Erythroblast (primary cell): ENCODE measurements around the gene TTC7B.

ENCODE experiments used
- GATA1 ChIP-seq: IDR thresholded peaks from 2 replicates; pipeline ENCODE4 v1.6.1; 2011; ENCODE audit warnings: low read depth, mild to moderate bottlenecking, control low read depth, low read length, moderate library complexity
- POLR2A ChIP-seq: IDR thresholded peaks from 2 replicates; pipeline ENCODE4 v1.6.1; 2011; ENCODE audit warnings: mild to moderate bottlenecking, low read length

DNA sequence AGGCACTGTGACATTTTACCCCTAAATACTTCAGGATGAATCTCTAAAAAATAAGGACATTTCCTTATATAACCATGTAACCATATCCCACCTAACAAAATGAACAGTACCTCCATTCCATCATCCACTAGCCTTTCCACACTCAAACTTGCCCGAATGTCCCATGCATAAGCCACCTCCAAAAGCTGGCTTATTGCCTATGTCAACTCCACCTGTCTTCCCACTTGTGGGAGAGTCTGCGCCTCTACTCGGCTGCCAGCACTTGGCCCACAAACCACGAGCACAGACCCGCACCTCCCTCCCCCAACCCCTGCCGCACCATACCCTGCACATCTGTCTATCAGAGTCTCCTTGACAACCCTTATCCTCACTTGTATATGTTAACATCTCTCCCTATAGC lies 253.6 kb downstream of the TTC7B start:
- TF ChIP-seq POLR2A, result no peak
- TF ChIP-seq GATA1, result no peak
